Peyer's patch (tissue), 4 donors: ENCODE results near the gene CP.

Experiments used
- CTCF ChIP-seq, 6 experiments: fragments of 450-650 bp in 4 of 6; fragments of 200-600 bp in 2 of 6; sonication (generic) in 1 of 6; IDR thresholded peaks; one replicate each; pipeline ENCODE4 v1.5.1; 2017 to 2019; ENCODE audit warnings: antibody characterized with exemption in 6 of 6, mild to moderate bottlenecking in 3 of 6, moderate library complexity in 1 of 6
- POLR2A ChIP-seq, 2 donors: fragments of 450-650 bp; IDR thresholded peaks; one replicate each; pipeline ENCODE4 v1.5.1; 2017; ENCODE audit warnings: antibody characterized with exemption in 2 of 2, mild to moderate bottlenecking in 2 of 2, moderate library complexity in 2 of 2

GRCh38 chr3:149122721-149123578, 98.7 kb downstream of the CP start:
- TF ChIP-seq CTCF (IDR thresholded peaks at IDR 0.05) (no peak), POLR2A (IDR thresholded peaks at IDR 0.05) (no peak)
